Kidney epithelial cell (primary cell): ENCODE results near the gene ZSWIM3. TPM values are rescaled to one million over a fixed set of nuclear protein-coding genes. Genes with fewer than 3 reads are reported as not detected.
"Not testable (repeated sequence)": the region's sequence is repeated elsewhere in the genome, so short reads cannot be mapped to it uniquely, and the experiment has no call there.

ENCODE experiments used
- DNase-seq: peaks from one replicate; pipeline ENCODE4 v3.0.0-alpha.2; 2010; ENCODE audit warnings: low read depth
- H3K27me3 ChIP-seq: 2 replicates; pipeline ENCODE4 v1.6.0; 2011; ENCODE audit warnings: low read length; ENCODE audit not compliant: control insufficient read depth, insufficient read depth
- H3K36me3 ChIP-seq: 2 replicates; pipeline ENCODE4 v1.5.1; 2011; ENCODE audit warnings: low read length; ENCODE audit not compliant: control insufficient read depth, insufficient read depth
- H3K4me3 ChIP-seq: 2 replicates; pipeline ENCODE4 v1.5.1; 2011; ENCODE audit warnings: low read depth, mild to moderate bottlenecking, control low read depth, low read length
- CTCF ChIP-seq: IDR thresholded peaks from 2 replicates; pipeline ENCODE4 v1.5.1; 2011; ENCODE audit warnings: mild to moderate bottlenecking, moderate library complexity, low read length, control low read depth, inconsistent platforms; ENCODE audit not compliant: insufficient read depth, poor library complexity, severe bottlenecking
- total RNA-seq: library from RNA; depleted of rRNA; stranded (reverse); fragments of >200 nt; gene quantifications from 2 replicates; pipeline ENCODE4 v1.2.3, GENCODE V29; 2015

ZSWIM3 gene
- total RNA-seq, 1 donor from 2014 or later: 4.7 TPM

GRCh38 chr20:45867819-45868176 is 10.4 kb downstream of the ZSWIM3 start:
- Histone ChIP-seq H3K4me3 (no peak overlapping the region), H3K27me3 (no peaks in the 10 kb centered on the region), H3K36me3 (no peaks in the 10 kb centered on the region)
- no peak for TF ChIP-seq CTCF
- DNase-seq: peak; percentile 31

DNA sequence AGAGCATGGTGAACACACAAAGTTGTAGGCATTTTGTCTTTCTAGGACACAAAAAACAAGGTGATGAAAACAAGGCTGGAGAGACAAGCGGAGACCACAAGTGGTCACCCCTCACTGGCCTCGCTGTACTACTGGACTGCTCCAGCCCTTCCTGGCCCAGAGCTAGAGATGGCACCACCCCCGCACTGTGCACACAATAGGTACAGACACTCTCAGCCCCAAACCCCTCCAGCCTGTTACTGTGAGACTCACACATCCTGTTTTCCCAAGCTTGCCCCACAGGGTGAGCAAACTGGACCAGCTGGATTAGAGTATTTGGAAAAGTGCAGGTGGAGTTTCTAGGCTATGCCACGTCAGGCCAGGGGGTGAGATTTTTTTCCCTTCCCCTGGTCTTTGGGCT is 15.2 kb downstream of the ZSWIM3 start:
- no peak for TF ChIP-seq CTCF
- Histone ChIP-seq H3K27me3 (no peaks in the 10 kb centered on the region), H3K36me3 (no peaks in the 10 kb centered on the region), H3K4me3 (no peak overlapping the region)
- DNase-seq: no peak

- Histone ChIP-seq H3K36me3 (no peaks in the 10 kb centered on the region), H3K4me3 (no peak overlapping the region), H3K27me3 (no peaks in the 10 kb centered on the region)
- DNase-seq: no peak
- no peak for TF ChIP-seq CTCF
Observed at GRCh38 chr20:45873409-45874103, 16.1 kb downstream of the ZSWIM3 start.

DNA sequence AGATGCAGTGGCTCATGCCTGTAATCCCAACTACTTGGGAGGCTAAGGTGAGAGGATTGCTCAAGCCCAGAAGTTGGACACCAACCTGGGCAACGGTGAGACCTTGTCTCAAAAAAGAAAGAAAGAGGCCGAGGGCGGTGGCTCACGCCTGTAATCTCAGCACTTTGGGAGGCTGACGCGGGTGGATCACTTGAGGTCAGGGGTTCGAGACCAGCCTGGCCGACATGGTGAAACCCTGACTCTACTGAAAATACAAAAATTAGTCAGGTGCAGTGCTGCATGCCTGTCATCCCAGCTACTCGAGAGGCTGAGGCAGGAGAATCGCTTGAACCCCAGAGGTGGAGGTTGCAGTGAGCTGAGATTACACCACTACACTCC is 16.7 kb downstream of the ZSWIM3 start:
- DNase-seq, H3K4me3 ChIP-seq, H3K27me3 ChIP-seq, H3K36me3 ChIP-seq: not testable (repeated sequence)

- Histone ChIP-seq H3K4me3 (no peak overlapping the region), H3K27me3 (no peaks in the 10 kb centered on the region), H3K36me3 (no peaks in the 10 kb centered on the region)
- no peak for DNase-seq
- TF ChIP-seq CTCF: no peak
Observed at GRCh38 chr20:45874576-45874975, 17.2 kb downstream of the ZSWIM3 start.

DNA sequence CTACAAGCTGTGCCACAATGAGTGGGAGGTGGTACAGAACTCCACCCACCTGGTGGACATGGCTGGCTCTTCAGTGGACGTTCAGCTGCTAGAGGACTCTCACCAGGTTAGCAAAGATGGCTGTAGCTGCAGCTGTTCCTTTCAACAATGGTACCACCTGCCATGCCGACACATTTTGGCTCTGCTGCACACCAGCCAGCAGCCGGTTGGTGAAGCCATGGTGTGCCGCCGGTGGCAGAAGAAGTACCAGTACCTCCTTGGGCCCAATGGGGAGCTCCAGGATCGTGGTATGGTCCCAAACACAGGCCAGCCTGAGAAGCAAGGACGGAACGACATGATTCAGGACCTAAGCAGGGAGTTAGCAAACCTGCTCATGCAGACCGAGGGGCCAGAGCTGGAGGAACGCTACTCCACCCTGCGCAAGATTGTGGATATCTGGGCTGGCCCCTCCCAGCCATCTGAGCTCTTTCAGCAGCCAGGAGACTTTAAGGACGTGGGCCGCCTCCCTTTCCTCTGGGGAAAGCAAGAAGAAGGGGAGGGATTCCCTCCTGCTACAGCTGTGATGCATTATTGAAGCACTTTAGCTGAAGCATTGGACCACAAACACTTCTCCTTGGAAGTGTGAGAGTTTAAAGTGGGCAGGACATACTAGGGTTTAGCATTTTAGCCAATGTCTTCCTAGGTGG is 20.8 kb downstream of the ZSWIM3 start:
- Histone ChIP-seq H3K36me3 (no peaks in the 10 kb centered on the region), H3K27me3 (no peaks in the 10 kb centered on the region), H3K4me3 (no peak overlapping the region)
- DNase-seq: no peak
- TF ChIP-seq CTCF: no peak
